ENCODE data around the gene ZMIZ1.

Gene ZMIZ1

GRCh38 chr10:79266543-79267312 is 198.0 kb downstream of the ZMIZ1 start:
- no peak overlapping the region for H3K4me3 ChIP-seq (ENCODE audit: control insufficient read depth, low read depth, low read length)
- DNase-seq (ENCODE audit: low read depth): peak; percentile 90
- TF ChIP-seq CTCF (conservative IDR thresholded peaks at IDR 0.05; ENCODE audit: control insufficient read depth, insufficient read depth, low read depth, low read length): no peak

GRCh38 chr10:79267499-79267898 is 198.7 kb downstream of the ZMIZ1 start:
- DNase-seq (ENCODE audit: low read depth): no peak
- no peak overlapping the region for H3K4me3 ChIP-seq (ENCODE audit: control insufficient read depth, low read depth, low read length)
- no peak for TF ChIP-seq CTCF (conservative IDR thresholded peaks at IDR 0.05; ENCODE audit: control insufficient read depth, insufficient read depth, low read depth, low read length)

- DNase-seq (ENCODE audit: low read depth): peak; percentile 76
- H3K4me3 ChIP-seq (ENCODE audit: control insufficient read depth, low read depth, low read length): no peak overlapping the region
- no peak for TF ChIP-seq CTCF (conservative IDR thresholded peaks at IDR 0.05; ENCODE audit: control insufficient read depth, insufficient read depth, low read depth, low read length)
These were observed 199.4 kb downstream of the ZMIZ1 start for GRCh38 chr10:79268161-79268601.

GRCh38 chr10:79268742-79269141 is 200.0 kb downstream of the ZMIZ1 start:
- TF ChIP-seq CTCF (conservative IDR thresholded peaks at IDR 0.05; ENCODE audit: control insufficient read depth, insufficient read depth, low read depth, low read length): no peak

GRCh38 chr10:79269443-79269842 is 200.7 kb downstream of the ZMIZ1 start:
- H3K4me3 ChIP-seq (ENCODE audit: control insufficient read depth, low read depth, low read length): no peak overlapping the region
- TF ChIP-seq CTCF (conservative IDR thresholded peaks at IDR 0.05; ENCODE audit: control insufficient read depth, insufficient read depth, low read depth, low read length): no peak
- DNase-seq (ENCODE audit: low read depth): no peak

More at GRCh38 chr10:79268742-79269141, 200.0 kb downstream of the ZMIZ1 start:
- DNase-seq (ENCODE audit: low read depth): peak; percentile 35
- H3K4me3 ChIP-seq (ENCODE audit: control insufficient read depth, low read depth, low read length): no peak overlapping the region

- TF ChIP-seq CTCF (conservative IDR thresholded peaks at IDR 0.05; ENCODE audit: control insufficient read depth, insufficient read depth, low read depth, low read length): no peak
- no peak for DNase-seq (ENCODE audit: low read depth)
- no peak overlapping the region for H3K4me3 ChIP-seq (ENCODE audit: control insufficient read depth, low read depth, low read length)
These were observed 201.2 kb downstream of the ZMIZ1 start for GRCh38 chr10:79269969-79270368.
